ENCODE measurements around the gene MFAP3.

- no peak for TF ChIP-seq POLR2A (IDR thresholded peaks at IDR 0.05; ENCODE audit: low read length)
- no peak for TF ChIP-seq HDAC2 (IDR thresholded peaks at IDR 0.05)
- TF ChIP-seq ESRRA (IDR thresholded peaks at IDR 0.05; ENCODE audit: borderline replicate concordance, low read length): no peak
- TF ChIP-seq MAX (IDR thresholded peaks at IDR 0.05): no peak
Measured at GRCh38 chr5:154059039-154059430, 20.3 kb downstream of the MFAP3 start.
